ENCODE data around the gene TRIM33.
"Not testable (repeated sequence)": the region's sequence is repeated elsewhere in the genome, so short reads cannot be mapped to it uniquely, and the experiment has no call there.

The TRIM33 gene

DNA sequence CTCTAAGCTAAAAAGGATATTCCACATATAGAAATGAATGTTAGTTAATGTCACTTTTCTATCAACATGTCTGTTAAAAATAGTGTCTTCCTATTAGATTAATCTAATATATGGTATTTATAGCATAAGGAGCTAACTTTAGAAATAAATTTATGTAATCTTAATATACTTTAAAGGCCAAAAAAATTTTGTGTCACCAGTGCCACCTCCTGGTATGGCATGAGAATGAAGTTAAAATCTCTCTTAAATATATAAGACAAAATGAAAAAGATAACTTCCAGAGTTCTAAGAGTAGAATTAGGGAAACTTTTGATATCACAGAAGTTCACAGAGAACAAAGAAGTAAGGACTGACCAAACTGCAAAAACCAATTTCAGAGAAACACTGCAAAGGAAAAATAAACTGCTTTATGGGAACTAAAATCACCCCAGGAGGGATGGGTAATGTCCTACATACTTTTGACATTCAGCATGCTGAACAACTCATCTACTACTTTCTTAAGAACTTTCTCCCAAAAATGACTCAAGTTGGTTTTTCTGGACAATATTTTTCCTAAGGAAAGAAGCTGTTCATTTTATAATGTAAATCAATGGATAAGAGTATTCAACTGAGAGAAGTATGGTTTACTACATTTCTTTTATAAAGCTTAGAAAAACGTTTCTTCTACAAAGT is 82.8 kb downstream of the TRIM33 start:
- Mint-ChIP-seq H3K4me3 (no peak overlapping the region), H3K27ac (peak overlapping the region in 1 of 3 experiments; percentile 64), H3K27me3 (ENCODE audit: low read depth) (no peaks in the 10 kb centered on the region), H3K9me3 (no peaks in the 10 kb centered on the region), H3K4me1 (no peaks in the 10 kb centered on the region), H3K36me3 (ENCODE audit: low read depth) (peaks cover 56% of the 10 kb centered on the region)
- TF ChIP-seq, protein P1, sequence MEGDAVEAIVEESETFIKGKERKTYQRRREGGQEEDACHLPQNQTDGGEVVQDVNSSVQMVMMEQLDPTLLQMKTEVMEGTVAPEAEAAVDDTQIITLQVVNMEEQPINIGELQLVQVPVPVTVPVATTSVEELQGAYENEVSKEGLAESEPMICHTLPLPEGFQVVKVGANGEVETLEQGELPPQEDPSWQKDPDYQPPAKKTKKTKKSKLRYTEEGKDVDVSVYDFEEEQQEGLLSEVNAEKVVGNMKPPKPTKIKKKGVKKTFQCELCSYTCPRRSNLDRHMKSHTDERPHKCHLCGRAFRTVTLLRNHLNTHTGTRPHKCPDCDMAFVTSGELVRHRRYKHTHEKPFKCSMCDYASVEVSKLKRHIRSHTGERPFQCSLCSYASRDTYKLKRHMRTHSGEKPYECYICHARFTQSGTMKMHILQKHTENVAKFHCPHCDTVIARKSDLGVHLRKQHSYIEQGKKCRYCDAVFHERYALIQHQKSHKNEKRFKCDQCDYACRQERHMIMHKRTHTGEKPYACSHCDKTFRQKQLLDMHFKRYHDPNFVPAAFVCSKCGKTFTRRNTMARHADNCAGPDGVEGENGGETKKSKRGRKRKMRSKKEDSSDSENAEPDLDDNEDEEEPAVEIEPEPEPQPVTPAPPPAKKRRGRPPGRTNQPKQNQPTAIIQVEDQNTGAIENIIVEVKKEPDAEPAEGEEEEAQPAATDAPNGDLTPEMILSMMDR (IDR thresholded peaks at IDR 0.05; ENCODE audit: unreplicated experiment in 3 of 3): peak; percentile 27 to 60 (median 39)

DNA sequence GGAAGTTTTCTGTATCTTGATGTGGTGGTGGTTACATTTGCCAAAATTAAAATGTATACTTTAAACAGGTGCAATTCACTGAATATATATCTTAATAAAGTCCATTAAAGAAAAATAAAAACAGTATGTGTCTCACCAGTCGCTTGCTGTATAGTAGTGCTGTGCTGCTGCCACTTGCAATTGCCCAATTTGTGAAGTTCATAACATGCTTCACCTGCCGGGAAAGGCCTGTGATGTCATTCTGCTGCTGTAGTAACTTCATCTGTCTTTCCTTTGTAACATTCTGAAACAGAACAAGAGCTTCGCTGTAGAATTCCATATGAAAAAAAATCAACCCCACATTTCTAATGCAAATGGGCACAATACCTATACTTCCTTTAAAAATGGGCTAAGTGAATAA is 83.4 kb downstream of the TRIM33 start:
- Mint-ChIP-seq H3K27ac (no peak overlapping the region), H3K9me3 (no peaks in the 10 kb centered on the region), H3K27me3 (ENCODE audit: low read depth) (no peaks in the 10 kb centered on the region), H3K36me3 (ENCODE audit: low read depth) (peaks cover 53% of the 10 kb centered on the region), H3K4me3 (no peak overlapping the region), H3K4me1 (no peaks in the 10 kb centered on the region)
- TF ChIP-seq, protein P1 (IDR thresholded peaks at IDR 0.05; ENCODE audit: unreplicated experiment in 3 of 3): no peak

DNA sequence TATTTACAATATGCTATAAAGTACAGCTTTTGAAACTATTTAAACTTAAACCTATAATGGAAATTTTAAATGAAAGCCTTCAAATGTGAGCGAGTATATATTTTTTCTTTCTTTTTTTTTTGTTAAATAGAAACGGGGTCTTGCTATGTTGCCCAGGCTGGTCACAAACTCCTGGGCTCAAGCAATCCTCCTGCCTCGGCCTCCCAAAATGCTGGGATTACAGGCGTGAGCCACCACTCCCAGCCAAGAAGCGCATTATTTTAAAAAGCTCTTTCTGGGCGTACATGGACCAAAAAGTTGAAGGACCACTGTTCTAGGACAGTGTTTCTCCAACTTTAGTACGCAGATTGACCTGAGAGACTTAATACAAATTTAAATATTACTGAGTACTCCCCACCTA is 87.5 kb downstream of the TRIM33 start:
- TF ChIP-seq, protein P1 (IDR thresholded peaks at IDR 0.05; ENCODE audit: unreplicated experiment in 3 of 3): no peak
- Mint-ChIP-seq H3K27ac (no peak overlapping the region), H3K4me1 (no peaks in the 10 kb centered on the region), H3K36me3 (ENCODE audit: low read depth) (peaks cover 80% of the 10 kb centered on the region), H3K27me3 (ENCODE audit: low read depth) (no peaks in the 10 kb centered on the region), H3K9me3 (no peaks in the 10 kb centered on the region), H3K4me3 (no peak overlapping the region)

DNA sequence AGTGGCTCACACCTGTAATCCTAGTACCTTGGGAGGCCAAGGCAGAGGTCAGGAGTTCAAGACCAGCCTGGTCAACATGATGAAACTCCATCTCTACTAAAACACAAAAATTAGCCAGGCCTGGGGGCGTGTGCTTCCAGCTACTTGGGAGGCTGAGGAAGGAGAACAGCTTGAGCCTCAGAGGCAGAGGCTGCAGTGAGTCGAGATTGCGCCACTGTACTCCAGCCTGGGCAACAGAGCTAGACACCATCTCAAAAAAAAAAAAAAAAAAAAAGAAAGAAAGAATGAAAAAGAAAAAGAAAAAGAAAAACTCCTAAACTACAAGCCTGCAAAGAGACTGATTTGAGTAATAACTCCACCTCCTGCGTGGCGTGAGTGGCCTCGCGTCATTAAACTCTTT is 92.1 kb downstream of the TRIM33 start:
- not testable (repeated sequence) for H3K9me3 Mint-ChIP-seq; H3K27me3 Mint-ChIP-seq (ENCODE audit: low read depth); H3K27ac Mint-ChIP-seq; H3K4me3 Mint-ChIP-seq; H3K4me1 Mint-ChIP-seq
- H3K36me3 Mint-ChIP-seq (ENCODE audit: low read depth): peaks cover 81% of the 10 kb centered on the region

DNA sequence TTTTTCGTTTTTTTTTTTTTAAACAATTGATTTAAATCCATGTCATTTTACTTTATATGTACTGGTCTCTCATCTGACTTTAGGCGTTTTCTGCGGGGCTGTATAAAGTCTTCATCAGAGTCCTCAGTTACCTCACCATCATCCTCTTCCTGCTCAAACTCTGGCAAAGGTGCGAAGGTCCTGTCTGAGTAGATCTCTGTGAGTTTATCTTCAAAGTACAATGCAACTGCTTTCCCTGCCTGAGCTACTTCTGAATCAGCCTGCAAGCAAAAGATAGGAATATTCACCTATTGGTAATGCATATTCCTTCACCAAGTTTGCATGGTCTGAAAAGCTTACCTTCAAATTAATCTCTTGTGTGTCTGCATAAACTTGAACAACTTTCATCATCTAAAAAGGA is 113.4 kb downstream of the TRIM33 start:
- Mint-ChIP-seq H3K27ac (no peak overlapping the region), H3K4me3 (no peak overlapping the region), H3K27me3 (ENCODE audit: low read depth) (no peaks in the 10 kb centered on the region), H3K36me3 (ENCODE audit: low read depth) (peaks cover 67% of the 10 kb centered on the region), H3K4me1 (no peaks in the 10 kb centered on the region), H3K9me3 (no peaks in the 10 kb centered on the region)
- TF ChIP-seq, protein P1 (IDR thresholded peaks at IDR 0.05; ENCODE audit: unreplicated experiment in 3 of 3): no peak

DNA sequence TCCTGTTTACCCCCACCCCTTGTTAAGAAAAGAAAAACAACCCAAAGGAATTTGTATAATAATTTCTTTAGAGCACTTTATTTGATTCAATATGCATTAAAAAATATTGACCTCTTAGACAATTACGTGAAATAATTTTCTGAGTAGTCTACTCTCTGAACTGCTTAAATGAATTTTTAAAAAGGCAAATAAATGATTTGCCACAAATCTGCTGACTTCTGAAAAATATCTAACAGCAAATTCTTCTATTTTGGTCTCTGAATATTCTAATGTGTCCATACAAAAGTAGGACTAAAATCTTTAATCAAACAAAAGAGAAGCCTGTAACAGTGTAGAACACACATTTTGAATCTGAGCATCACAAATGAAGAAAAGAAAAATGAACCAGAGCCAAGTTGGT is 115.1 kb downstream of the TRIM33 start:
- TF ChIP-seq, protein P1 (IDR thresholded peaks at IDR 0.05; ENCODE audit: unreplicated experiment in 3 of 3): no peak
- no peaks in the 10 kb centered on the region for H3K27me3 Mint-ChIP-seq (ENCODE audit: low read depth)

More for the DNA sequence above, 115.1 kb downstream of the TRIM33 start:
- no peak overlapping the region for H3K27ac Mint-ChIP-seq
- H3K4me3 Mint-ChIP-seq: no peak overlapping the region
- H3K9me3 Mint-ChIP-seq: no peaks in the 10 kb centered on the region
- H3K36me3 Mint-ChIP-seq (ENCODE audit: low read depth): peaks cover 64% of the 10 kb centered on the region
- no peaks in the 10 kb centered on the region for H3K4me1 Mint-ChIP-seq
